CD4-positive, CD25-positive, alpha-beta regulatory T cell (primary cell): ENCODE results near the gene MISP. TPM values are rescaled to one million over a fixed set of nuclear protein-coding genes. Genes with fewer than 3 reads are reported as not detected.

Experiments
- ATAC-seq, 2 donors: fragments of 150-1000 bp; cut with Tn5 transposase; one replicate each; pipeline ENCODE4 v1.10.0; 2021; ENCODE audit warnings: low read depth in 2 of 2, moderate number of reproducible peaks in 2 of 2, moderate library complexity in 1 of 2
- DNase-seq, 3 donors: peaks; one replicate each; pipeline versions ENCODE4 v3.0.0 to v3.0.0-alpha.2; 2012 to 2022; ENCODE audit warnings: mixed read lengths in 1 of 3
- H3K27ac ChIP-seq: one replicate; pipeline ENCODE4 v1.7.0; 2013; ENCODE audit warnings: mild to moderate bottlenecking, low read length; ENCODE audit not compliant: insufficient read depth, poor library complexity, severe bottlenecking
- H3K27me3 ChIP-seq: one replicate; pipeline ENCODE4 v1.7.0; 2013; ENCODE audit warnings: low read length; ENCODE audit not compliant: control insufficient read depth, insufficient read depth
- H3K36me3 ChIP-seq: one replicate; pipeline ENCODE4 v1.7.0; 2013; ENCODE audit warnings: mild to moderate bottlenecking, low read length, moderate library complexity; ENCODE audit not compliant: control insufficient read depth, insufficient read depth
- H3K4me1 ChIP-seq: 2 replicates; pipeline ENCODE4 v1.7.0; 2013; ENCODE audit warnings: mild to moderate bottlenecking, low read length; ENCODE audit not compliant: insufficient read depth, control insufficient read depth, poor library complexity, severe bottlenecking
- H3K4me3 ChIP-seq: one replicate; pipeline ENCODE4 v1.7.0; 2013; ENCODE audit warnings: low read depth, mild to moderate bottlenecking, low read length, moderate library complexity
- H3K9me3 ChIP-seq, 2 experiments: 1 replicate in 1 of 2; 2 replicates in 1 of 2; pipeline ENCODE4 v1.7.0; 2013; ENCODE audit warnings: low read length in 2 of 2, mild to moderate bottlenecking in 1 of 2, moderate library complexity in 1 of 2; ENCODE audit not compliant: control insufficient read depth in 2 of 2
- H3K27ac Mint-ChIP-seq, 3 donors: one replicate each; pipeline ENCODE4 v1.8.0; 2020 to 2022; ENCODE audit warnings: mild to moderate bottlenecking in 3 of 3, mixed read lengths in 3 of 3, moderate library complexity in 2 of 3
- H3K27me3 Mint-ChIP-seq: one replicate; pipeline ENCODE4 v1.8.0; 2022; ENCODE audit warnings: mild to moderate bottlenecking, mixed read lengths
- H3K36me3 Mint-ChIP-seq: one replicate; pipeline ENCODE4 v1.8.0; 2020; ENCODE audit warnings: mixed read lengths
- H3K4me1 Mint-ChIP-seq, 4 donors: one replicate each; pipeline ENCODE4 v1.8.0; 2020 to 2022; ENCODE audit warnings: mixed read lengths in 4 of 4, mild to moderate bottlenecking in 1 of 4
- H3K4me3 Mint-ChIP-seq, 4 donors: one replicate each; pipeline ENCODE4 v1.8.0; 2020 to 2022; ENCODE audit warnings: mild to moderate bottlenecking in 4 of 4, mixed read lengths in 4 of 4, moderate library complexity in 3 of 4
- H3K9me3 Mint-ChIP-seq, 7 donors: one replicate each; pipeline ENCODE4 v1.8.0; 2020 to 2022; ENCODE audit warnings: mixed read lengths in 7 of 7, mild to moderate bottlenecking in 3 of 7, moderate library complexity in 2 of 7
- polyA plus RNA-seq, 4 donors: library from polyadenylated mRNA; unstranded; fragments of 300-500 nt; fragmentation: Illumina TruSeq; gene quantifications; one replicate each; pipeline ENCODE4 v1.2.3, GENCODE V29; 2021
- total RNA-seq: library from RNA; stranded (reverse); gene quantifications from one replicate; pipeline ENCODE4 v1.2.3, GENCODE V29; 2022

Gene MISP
- total and polyA plus RNA-seq, 5 donors from 2014 or later = not detected

DNA sequence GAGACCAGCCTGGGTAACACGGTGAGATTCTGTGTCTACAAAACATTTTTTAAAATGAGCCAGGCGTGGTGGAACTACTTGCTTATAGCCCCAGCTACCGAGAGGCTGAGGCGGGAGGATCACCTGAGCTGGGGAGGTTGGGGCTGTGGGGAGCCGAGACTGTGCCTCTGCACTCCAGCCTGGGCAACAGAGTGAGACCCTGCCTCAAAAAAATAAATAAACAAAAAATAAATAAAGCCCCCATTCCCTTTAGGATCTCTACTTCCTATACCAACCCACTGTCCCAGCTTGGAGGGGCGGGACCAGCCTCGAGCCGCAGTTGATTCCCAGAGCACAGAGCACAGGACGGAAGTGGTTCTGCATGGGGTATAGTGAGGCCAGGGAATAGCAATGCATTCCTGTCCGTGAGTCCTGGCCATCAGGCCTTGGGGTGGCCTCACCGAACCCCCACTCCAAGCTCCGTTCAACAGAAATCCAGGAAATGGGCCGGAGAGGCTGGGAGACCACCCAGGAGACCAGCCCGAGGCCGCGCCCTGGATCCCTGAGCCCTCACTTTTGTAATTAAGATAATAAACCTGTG is 41.5 kb downstream of the MISP start:
- Histone ChIP-seq H3K27me3 (no peaks in the 10 kb centered on the region), H3K4me3 (no peak overlapping the region), H3K9me3 (no peaks in the 10 kb centered on the region), H3K27ac (no peak overlapping the region), H3K4me1 (peaks cover 6% of the 10 kb centered on the region), H3K36me3 (no peaks in the 10 kb centered on the region)
- Mint-ChIP-seq H3K36me3 (no peaks in the 10 kb centered on the region), H3K27me3 (peaks cover 20% of the 10 kb centered on the region), H3K27ac (peak overlapping the region in 1 of 3 donors; percentile 31), H3K9me3 (no peaks in the 10 kb centered on the region), H3K4me3 (no peak overlapping the region), H3K4me1 (peaks cover 0 to 9% (median 4%) of the 10 kb centered on the region in 4 donors)
- DNase-seq = no peak
- no peak for ATAC-seq

DNA sequence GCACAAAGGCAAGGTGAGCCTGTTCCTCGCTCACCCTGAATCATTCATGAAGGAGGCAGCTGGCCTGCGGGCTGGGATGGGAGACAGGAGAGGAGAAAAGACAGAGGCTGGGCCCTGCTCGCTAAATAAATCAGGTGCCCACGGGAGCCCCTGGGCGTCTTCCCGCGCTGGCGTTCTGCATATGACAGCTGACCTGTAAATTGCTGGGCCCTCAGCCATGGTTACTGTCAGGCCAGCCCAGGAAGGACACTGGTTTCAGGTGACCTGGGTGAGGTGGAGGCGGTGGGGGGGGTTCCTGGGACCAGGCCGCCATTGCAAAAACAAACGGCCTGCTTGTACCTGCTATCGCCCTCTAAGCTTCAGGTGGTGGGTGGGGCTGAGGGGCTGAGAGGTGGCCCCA is 42.9 kb downstream of the MISP start:
- Histone ChIP-seq H3K4me3 (no peak overlapping the region), H3K4me1 (peaks cover 12% of the 10 kb centered on the region), H3K36me3 (no peaks in the 10 kb centered on the region), H3K27me3 (no peaks in the 10 kb centered on the region), H3K9me3 (no peaks in the 10 kb centered on the region), H3K27ac (no peak overlapping the region)
- DNase-seq = no peak
- Mint-ChIP-seq H3K4me3 (peak overlapping the region in 1 of 4 donors; percentile 15), H3K36me3 (no peaks in the 10 kb centered on the region), H3K27ac (no peak overlapping the region), H3K9me3 (no peaks in the 10 kb centered on the region), H3K4me1 (peaks cover 0 to 9% (median 4%) of the 10 kb centered on the region in 4 donors), H3K27me3 (peaks cover 20% of the 10 kb centered on the region)
- no peak for ATAC-seq

DNA sequence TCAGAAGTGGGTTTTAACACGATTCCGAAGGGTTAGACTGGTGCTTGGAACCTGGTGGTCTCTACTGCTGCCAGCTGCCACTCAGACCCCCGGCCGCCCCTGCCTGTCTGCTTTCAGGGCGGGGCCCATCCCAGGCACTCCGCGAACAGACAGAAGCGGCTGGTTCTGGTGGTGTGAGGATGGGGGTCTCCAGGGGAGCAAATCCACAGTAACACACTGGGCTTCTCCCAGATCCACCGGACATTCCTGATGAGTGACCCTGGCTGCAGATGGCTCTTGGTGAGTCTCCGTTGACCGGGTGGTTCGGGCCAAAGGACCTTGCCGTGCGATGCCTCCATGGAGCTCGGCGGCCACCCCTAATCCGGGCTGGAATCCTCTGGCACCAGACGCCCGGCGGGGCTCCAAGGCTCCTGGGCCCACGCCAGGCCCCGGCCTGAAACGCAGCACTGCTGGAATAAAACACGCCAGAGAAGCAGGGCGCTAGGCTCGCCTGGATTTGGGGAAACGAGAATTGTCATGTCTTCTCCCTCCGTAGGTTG is 44.2 kb downstream of the MISP start:
- Mint-ChIP-seq H3K36me3 (peaks cover 7% of the 10 kb centered on the region), H3K4me3 (no peak overlapping the region), H3K4me1 (peaks cover 0 to 18% (median 9%) of the 10 kb centered on the region in 4 donors), H3K27me3 (peaks cover 12% of the 10 kb centered on the region), H3K9me3 (no peaks in the 10 kb centered on the region), H3K27ac (no peak overlapping the region)
- no peak overlapping the region for H3K27ac ChIP-seq
- no peaks in the 10 kb centered on the region for H3K9me3 ChIP-seq
- H3K4me3 ChIP-seq = no peak overlapping the region
- DNase-seq (no peak), ATAC-seq (no peak)
- no peaks in the 10 kb centered on the region for H3K27me3 ChIP-seq
- H3K4me1 ChIP-seq = peaks cover 25% of the 10 kb centered on the region
- peaks cover 2% of the 10 kb centered on the region for H3K36me3 ChIP-seq

DNA sequence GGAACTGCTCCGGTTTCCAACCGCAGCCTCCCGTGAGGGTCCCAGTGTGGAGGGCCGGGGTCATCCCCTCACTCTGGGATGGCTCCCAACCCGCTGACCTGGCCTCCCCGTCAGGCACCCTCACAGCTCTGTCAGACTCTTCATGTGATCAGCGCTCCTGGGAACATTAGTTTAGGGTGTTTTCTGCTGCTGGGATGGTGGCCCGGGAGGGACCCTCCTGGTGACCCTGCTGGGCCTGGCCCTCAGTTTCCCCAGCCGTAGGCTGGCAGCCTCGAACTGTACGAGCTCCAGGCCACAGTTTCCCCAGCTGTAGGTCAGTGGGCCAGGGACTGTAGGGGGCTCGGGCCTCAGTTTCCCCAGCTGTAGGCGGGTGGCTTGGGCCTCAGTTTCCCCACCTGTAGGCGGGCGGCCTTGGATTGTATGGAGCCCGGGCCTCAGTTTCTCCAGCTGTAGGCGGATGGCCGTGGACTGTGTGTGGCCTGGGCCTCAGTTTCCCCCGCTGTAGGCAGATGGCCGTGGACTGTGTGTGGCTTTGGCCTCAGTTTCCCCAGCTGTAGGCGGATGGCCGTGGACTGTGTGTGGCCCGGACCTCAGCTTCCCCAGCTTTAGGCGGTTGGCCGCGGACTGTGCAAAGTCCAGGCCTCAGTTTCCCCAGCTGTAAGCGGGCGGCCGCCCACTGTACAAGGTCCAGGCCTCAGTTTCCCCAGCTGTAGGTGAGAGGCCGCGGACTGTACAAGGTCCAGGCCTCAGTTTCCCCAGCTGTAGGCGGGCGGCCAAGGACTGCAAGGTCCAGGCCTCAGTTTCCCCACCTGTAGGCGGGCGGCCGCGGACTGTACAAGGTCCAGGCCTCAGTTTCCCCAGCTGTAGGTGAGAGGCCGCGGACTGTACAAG is 45.0 kb downstream of the MISP start:
- DNase-seq = no peak
- Mint-ChIP-seq H3K27me3 (peaks cover 7% of the 10 kb centered on the region), H3K4me1 (peaks cover 0 to 26% (median 14%) of the 10 kb centered on the region in 4 donors), H3K36me3 (peaks cover 13% of the 10 kb centered on the region), H3K9me3 (no peaks in the 10 kb centered on the region), H3K4me3 (peak overlapping the region in 3 of 4 donors; percentile 43 to 90 (median 80)), H3K27ac (no peak overlapping the region)
- Histone ChIP-seq H3K36me3 (peaks cover 5% of the 10 kb centered on the region), H3K27ac (peak overlapping the region; percentile 68), H3K27me3 (no peaks in the 10 kb centered on the region), H3K4me1 (peaks cover 33% of the 10 kb centered on the region), H3K9me3 (no peaks in the 10 kb centered on the region), H3K4me3 (no peak overlapping the region)
- no peak for ATAC-seq

DNA sequence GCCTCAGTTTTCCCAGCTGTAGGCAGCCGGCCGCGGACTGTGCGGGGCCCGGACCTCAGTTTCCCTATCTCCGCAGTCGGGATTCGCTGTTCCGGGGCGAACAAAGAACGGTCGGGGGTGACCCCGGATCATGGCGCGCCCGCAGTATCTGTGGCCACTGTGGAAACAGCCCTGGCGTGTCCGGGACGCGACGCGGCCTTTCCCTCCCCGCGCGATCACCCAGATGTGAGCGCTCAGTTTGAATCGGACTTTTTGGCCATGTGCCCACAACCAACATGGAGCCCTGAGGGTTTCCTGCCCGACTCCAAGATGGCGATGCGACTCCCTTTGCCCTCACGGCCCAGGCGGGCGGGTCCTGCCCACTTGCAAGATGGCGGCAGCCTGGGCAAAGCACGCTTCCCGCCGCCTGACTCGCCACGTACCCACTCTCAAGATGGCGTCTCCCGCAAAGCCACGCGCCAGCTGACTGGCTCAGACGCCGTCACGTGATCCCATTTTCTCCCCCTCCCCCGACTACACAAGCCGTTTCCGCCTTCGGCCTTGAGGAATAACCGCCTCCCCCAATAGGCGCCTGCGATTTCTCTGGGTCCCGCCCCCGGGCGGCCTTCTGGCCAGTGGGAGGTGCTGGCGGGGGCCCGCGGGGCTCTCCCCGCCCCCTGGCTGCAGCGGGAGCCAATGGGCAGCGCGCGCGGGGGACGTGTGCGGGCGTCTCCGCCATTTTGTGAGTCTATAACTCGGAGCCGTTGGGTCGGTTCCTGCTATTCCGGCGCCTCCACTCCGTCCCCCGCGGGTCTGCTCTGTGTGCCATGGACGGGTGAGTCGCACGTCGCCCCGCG is 46.0 kb downstream of the MISP start, which contains the start of gene PTBP1:
PTBP1 (plus strand) TSS at position 761 of the 836 bp plus-strand sequence; CDS start at position 807, 46 bp downstream.
- Mint-ChIP-seq H3K4me1 (peaks cover 0 to 35% (median 17%) of the 10 kb centered on the region in 4 donors), H3K4me3 (peak within 1 kb of the TSS; percentile 82 to 96 (median 92)), H3K36me3 (peaks cover 13% of the 10 kb centered on the region), H3K27me3 (peaks cover 4% of the 10 kb centered on the region), H3K27ac (peak within 1 kb of the TSS; percentile 75 to 94 (median 93)), H3K9me3 (no peaks in the 10 kb centered on the region)
- ATAC-seq (peak; percentile 84 to 86), DNase-seq (peak; percentile 99 to 100 (median 100))
- Histone ChIP-seq H3K4me1 (peaks cover 43% of the 10 kb centered on the region), H3K4me3 (peak within 1 kb of the TSS; percentile 79), H3K27me3 (no peaks in the 10 kb centered on the region), H3K27ac (peak within 1 kb of the TSS; percentile 80), H3K36me3 (peaks cover 5% of the 10 kb centered on the region), H3K9me3 (no peaks in the 10 kb centered on the region)

DNA sequence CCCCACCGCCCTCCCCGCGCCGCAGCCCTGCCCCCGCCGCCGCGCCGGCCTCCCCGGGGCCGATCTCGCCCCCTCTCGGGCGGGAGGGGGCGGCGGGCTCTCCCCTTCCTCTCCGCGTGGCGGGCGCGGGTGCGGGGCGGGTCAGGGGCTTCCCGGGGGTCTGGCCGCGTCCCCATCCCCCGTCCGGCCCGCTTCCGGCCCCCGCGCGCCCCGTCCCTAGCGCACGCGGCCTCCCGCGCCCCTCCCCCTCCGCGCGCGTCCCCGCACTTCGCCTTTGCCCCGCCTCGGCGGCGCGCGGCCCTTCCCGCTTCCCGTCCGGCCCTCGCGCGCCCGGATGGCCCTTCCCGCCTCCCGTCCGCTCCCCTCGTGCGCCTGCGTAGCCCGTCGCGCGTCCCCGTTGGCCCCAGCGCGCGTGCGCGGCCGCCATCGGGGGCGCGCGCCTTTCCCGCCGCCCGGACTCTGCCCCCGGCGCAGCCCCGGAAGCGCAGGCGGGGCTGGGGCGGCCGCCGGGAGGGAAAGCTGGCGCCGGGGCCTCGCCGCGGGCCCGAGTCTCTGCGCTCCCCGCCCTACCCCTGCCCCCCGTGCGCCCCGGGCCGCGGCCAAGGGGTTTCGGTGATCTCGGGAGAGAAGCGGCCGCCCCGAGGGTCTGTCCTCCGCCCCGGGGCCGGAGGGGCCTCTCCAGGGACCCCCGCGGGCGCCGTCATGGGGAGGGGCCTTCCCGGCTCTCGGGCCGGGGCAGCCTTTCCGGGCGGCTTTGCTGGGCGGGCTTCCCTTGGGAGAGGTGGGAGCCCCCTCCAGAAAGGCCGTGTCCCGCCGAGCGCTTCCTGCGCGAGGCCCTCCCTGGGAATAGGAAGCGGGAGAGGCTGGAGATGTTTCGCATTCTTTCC is 46.9 kb downstream of the MISP start:
- H3K27me3 Mint-ChIP-seq = peaks cover 4% of the 10 kb centered on the region
- peak overlapping the region in 2 of 3 donors; percentile 51 to 94 for H3K27ac Mint-ChIP-seq
- Histone ChIP-seq H3K27me3 (no peaks in the 10 kb centered on the region), H3K36me3 (peaks cover 5% of the 10 kb centered on the region), H3K4me3 (peak overlapping the region; percentile 79), H3K9me3 (no peaks in the 10 kb centered on the region), H3K27ac (peak overlapping the region; percentile 80), H3K4me1 (peaks cover 51% of the 10 kb centered on the region)
- peaks cover 0 to 44% (median 21%) of the 10 kb centered on the region in 4 donors for H3K4me1 Mint-ChIP-seq
- peaks cover 0 to 1% (median 0%) of the 10 kb centered on the region in 7 donors for H3K9me3 Mint-ChIP-seq
- peak overlapping the region; percentile 82 to 94 (median 92) for H3K4me3 Mint-ChIP-seq
- ATAC-seq = peak; percentile 8 to 13
- peaks cover 16% of the 10 kb centered on the region for H3K36me3 Mint-ChIP-seq
- peak; percentile 78 to 93 (median 88) for DNase-seq
